ENCODE results near the gene GALP.

DNA sequence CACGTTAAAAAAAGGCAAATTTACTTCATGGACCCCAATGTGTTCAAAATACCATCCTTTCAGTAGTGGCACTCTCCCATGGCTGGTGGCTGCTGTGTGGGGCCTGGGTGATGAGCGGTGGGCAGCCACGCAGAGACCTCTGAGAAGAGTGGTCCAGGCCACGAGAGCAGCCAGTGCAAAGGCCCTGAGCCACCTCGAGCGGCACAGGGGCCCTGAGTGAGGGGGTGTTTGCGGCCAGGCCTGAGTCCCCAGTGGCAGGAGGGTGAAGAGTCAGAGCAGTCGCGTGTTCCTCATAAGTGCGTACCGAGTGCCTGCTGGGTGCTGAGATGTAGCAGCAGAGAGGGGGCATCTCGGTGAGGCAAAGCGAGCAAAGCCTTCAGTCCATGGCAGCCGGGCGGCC lies 27.7 kb upstream of the GALP start:
- TF ChIP-seq, protein P1, sequence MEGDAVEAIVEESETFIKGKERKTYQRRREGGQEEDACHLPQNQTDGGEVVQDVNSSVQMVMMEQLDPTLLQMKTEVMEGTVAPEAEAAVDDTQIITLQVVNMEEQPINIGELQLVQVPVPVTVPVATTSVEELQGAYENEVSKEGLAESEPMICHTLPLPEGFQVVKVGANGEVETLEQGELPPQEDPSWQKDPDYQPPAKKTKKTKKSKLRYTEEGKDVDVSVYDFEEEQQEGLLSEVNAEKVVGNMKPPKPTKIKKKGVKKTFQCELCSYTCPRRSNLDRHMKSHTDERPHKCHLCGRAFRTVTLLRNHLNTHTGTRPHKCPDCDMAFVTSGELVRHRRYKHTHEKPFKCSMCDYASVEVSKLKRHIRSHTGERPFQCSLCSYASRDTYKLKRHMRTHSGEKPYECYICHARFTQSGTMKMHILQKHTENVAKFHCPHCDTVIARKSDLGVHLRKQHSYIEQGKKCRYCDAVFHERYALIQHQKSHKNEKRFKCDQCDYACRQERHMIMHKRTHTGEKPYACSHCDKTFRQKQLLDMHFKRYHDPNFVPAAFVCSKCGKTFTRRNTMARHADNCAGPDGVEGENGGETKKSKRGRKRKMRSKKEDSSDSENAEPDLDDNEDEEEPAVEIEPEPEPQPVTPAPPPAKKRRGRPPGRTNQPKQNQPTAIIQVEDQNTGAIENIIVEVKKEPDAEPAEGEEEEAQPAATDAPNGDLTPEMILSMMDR (IDR thresholded peaks at IDR 0.05), result no peak
- TF ChIP-seq POLR2A (IDR thresholded peaks at IDR 0.05) (no peak), POLR2AphosphoS5 (IDR thresholded peaks at IDR 0.05) (no peak)
